Uterus (tissue), 4 donors: ENCODE measurements around the gene TBC1D28. TPM values are rescaled to one million over a fixed set of nuclear protein-coding genes. Genes with fewer than 3 reads are reported as not detected.
"Not testable (repeated sequence)": the region's sequence is repeated elsewhere in the genome, so short reads cannot be mapped to it uniquely, and the experiment has no call there.

Source experiments
- DNase-seq, 2 donors: peaks; one replicate each; pipeline ENCODE4 v3.0.0-alpha.2; 2019 to 2020
- H3K27ac ChIP-seq, 2 donors: fragments of 200-600 bp; sonication (generic); 1 replicate in 1 of 2; 2 replicates in 1 of 2; pipeline ENCODE4 v1.5.1; 2016 to 2018
- H3K27me3 ChIP-seq, 2 donors: fragments of 200-600 bp; sonication (generic); one replicate each; pipeline ENCODE4 v1.5.1; 2018 to 2019; ENCODE audit warnings: control low read depth in 1 of 2
- H3K36me3 ChIP-seq, 2 donors: fragments of 200-600 bp; sonication (generic); one replicate each; pipeline ENCODE4 v1.5.1; 2019; ENCODE audit warnings: control low read depth in 1 of 2
- H3K4me1 ChIP-seq, 2 donors: fragments of 200-600 bp; sonication (generic); one replicate each; pipeline ENCODE4 v1.5.1; 2018 to 2019; ENCODE audit warnings: control low read depth in 1 of 2
- H3K4me3 ChIP-seq, 2 donors: fragments of 200-600 bp; sonication (generic); 1 replicate in 1 of 2; 2 replicates in 1 of 2; pipeline ENCODE4 v1.5.1; 2018 to 2019; ENCODE audit warnings: mild to moderate bottlenecking in 1 of 2
- H3K9me3 ChIP-seq, 2 donors: fragments of 200-600 bp; sonication (generic); one replicate each; pipeline ENCODE4 v1.5.1; 2019; ENCODE audit warnings: control low read depth in 1 of 2
- POLR2A ChIP-seq, 2 donors: fragments of 450-650 bp; IDR thresholded peaks; one replicate each; pipeline ENCODE4 v1.6.1; 2016; ENCODE audit warnings: antibody characterized with exemption in 2 of 2, mild to moderate bottlenecking in 1 of 2, moderate library complexity in 1 of 2
- intact Hi-C: fragments of 100-400 bp; cut with DNase I; formaldehyde crosslinking; loops from one replicate; pipeline ENCODE4 v1.15.1; 2023; ENCODE audit warnings: low total_unique reads
- total RNA-seq, 4 donors: library from RNA; depleted of rRNA in 3 of 4; stranded (reverse); fragments of >200 nt in 3 of 4; gene quantifications; one replicate each; pipeline versions ENCODE4 v1.1.0 to v1.2.4, GENCODE V29; 2014 to 2023
- donor health status: DM: yes; HTN: yes; CAD: no.

Gene TBC1D28
- not detected for total RNA-seq

DNA sequence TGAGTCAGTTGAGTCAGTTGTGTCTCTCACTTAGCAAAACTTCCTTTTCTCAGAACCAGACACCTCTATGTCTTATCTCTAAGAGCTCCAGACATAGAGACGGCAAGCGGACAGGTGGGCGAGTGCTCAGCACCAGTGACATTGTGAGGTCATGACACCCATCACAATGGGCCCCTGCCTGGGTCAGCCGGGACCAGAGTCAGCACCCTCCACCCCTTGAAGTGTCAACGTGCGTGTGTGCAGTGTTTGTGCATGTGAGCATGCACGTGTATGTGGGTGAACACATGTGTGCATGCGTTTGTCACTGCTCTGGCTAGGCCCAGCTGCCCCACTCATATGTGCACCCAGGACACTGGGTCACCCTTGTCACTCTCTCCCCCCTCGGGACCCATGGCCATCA, at the start of gene TBC1D28:
Gene TBC1D28 (minus strand): TSS at position 101 of the 400 bp plus-strand sequence. CDS start 3,039 bp downstream, outside the sequence.
- DNase-seq, H3K9me3 ChIP-seq, H3K4me3 ChIP-seq, H3K4me1 ChIP-seq, H3K27me3 ChIP-seq, intact Hi-C loops, H3K36me3 ChIP-seq, H3K27ac ChIP-seq: not testable (repeated sequence)

DNA sequence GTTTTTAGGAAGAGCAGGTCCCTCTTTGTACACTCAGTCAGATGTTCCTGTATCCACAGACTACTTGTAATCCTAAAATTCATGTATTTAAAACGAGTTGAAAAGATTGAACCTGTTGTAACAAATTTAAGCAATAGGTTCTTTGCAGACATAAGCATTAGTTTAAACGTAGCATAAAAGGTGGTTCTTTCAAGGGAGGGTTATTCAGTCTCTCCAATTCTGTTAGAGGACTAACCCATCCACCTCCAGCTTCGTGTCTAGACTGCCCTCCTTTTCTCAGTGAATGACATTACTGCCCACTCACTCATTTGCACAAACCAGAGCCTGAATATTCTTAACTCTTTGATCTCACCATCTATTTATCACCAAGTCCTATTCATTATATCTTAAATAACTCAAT, 38.5 kb upstream of the TBC1D28 start:
- H3K27me3 ChIP-seq, H3K4me1 ChIP-seq, H3K9me3 ChIP-seq, intact Hi-C loops, DNase-seq, H3K36me3 ChIP-seq: not testable (repeated sequence)
- Histone ChIP-seq H3K27ac (peak overlapping the region in 1 of 2 donors; percentile 68), H3K4me3 (peak overlapping the region; percentile 48 to 54)

DNA sequence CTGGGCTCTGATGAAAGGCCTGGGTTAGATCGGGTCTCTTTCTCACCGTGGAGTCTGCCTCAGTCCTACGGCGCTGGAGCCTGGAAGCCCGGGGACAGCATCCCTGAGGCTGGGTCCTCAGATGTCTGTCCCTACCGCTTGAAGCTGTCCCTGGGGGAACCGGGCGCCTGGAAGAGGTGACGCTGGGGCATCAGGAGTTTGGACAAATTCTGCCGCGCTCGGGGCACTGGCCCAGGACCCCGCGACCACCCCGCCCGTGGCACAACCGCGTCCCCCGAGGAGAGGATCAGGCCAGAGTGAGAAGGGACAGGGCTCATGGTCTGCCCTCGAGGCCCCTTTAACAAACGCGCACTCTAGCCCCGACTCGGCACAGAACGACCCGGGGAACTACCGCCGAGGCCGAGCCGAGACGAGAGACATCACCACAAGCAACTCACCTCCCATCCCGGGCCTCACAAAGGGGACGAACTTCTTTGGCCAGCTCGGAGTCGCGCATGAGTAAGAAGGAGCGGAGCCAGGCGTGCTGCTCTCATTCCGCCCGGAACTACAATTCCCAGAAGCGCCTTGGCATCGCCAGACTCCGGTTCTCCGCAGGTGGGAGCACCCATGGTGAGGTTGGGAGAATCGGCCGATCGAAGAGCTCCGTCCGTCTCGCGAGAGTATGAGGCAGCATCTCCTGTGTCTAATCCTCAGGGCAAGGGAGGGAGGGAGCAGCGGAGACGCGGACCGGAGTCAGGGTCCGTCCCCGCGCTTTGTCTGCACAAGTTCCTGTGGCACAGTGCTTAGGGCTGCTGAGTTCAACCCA, 37.8 kb upstream of the TBC1D28 start, which contains the start of gene FOXO3B:
Gene FOXO3B (minus strand): TSS at position 548 of the 805 bp plus-strand sequence. CDS start 663 bp downstream, outside the sequence.
- Histone ChIP-seq H3K4me3 (peak within 1 kb of the TSS; percentile 48 to 54), H3K27ac (peak within 1 kb of the TSS; percentile 68 to 71)
- intact Hi-C loops, H3K4me1 ChIP-seq, H3K9me3 ChIP-seq, H3K36me3 ChIP-seq, H3K27me3 ChIP-seq: not testable (repeated sequence)
- peak; percentile 93 to 97 for DNase-seq
- TF ChIP-seq POLR2A (IDR thresholded peaks at IDR 0.05), result peak in 1 of 2 donors; percentile 17

DNA sequence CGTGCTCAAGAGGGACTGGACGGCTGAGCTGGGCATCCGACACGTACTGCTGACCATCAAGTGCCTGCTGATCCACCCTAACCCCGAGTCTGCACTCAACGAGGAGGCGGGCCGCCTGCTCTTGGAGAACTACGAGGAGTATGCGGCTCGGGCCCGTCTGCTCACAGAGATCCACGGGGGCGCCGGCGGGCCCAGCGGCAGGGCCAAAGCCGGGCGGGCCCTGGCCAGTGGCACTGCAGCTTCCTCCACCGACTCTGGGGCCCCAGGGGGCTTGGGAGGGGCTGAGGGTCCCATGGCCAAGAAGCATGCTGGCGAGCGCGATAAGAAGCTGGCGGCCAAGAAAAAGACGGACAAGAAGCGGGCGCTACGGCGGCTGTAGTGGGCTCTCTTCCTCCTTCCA, 33.2 kb upstream of the TBC1D28 start:
- H3K4me1 ChIP-seq, H3K27ac ChIP-seq, intact Hi-C loops, DNase-seq, H3K4me3 ChIP-seq, H3K27me3 ChIP-seq, H3K9me3 ChIP-seq, H3K36me3 ChIP-seq: not testable (repeated sequence)

DNA sequence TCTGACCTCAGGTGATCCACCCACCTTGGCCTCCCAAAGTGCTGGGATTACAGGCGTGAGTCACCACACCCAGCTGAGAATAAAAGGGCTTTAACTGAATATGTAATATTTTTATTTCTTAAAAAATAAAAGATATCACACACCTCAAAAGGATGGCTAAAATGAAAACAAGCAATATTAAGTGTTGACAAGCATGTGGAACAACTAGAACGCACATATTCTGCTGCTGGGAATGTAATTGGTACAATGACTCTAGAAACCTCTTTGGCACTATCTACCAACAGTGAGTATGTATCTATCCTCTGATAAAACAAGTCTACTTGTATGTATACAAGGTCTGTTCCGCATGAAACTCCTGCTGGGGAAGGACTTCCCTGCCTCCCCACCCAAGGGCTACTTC, 32.7 kb upstream of the TBC1D28 start:
- H3K36me3 ChIP-seq, H3K27ac ChIP-seq, intact Hi-C loops, H3K4me3 ChIP-seq, H3K9me3 ChIP-seq, DNase-seq, H3K27me3 ChIP-seq, H3K4me1 ChIP-seq: not testable (repeated sequence)

DNA sequence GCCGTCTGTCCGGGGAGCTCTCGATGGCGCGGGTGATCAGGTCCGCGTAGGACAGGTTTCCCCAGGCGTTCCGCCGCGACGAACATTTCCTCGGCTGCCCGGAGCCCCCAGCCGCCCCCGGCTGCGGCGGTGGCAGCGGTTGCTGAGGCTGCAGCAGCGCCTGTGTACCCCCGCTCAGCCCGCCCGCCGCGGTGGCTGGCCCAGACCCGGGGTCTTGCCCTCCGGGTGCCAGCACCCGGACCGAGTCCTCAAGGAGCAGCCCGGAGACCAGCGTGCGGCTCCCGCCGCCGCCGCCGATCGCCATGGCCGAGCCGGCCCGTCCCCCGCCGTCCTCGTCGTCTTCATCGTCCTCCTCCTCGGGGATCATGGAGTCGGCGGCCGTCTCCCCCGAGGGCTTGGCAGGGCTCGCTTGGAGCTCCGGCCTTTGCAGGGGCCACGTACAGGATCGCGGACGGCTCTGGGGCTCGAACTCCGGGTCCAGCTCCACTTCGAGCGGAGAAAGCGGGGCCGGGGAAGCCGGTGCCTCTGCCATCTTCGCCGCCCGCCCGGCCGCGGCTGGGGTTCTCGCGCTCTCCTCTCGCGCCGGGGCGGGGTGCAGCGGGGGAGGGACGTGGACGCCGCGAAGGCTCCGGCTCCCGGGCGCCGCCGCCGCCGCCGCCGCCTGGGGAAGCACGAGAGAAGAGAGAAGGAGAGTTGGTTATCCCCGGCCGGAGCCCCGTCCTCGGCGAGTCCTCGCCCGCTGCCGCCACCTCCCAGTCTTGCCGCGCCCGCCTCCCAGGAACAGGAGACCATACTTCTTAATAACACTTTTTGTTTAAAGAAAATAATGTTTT, 28.4 kb upstream of the TBC1D28 start:
- not testable (repeated sequence) for H3K36me3 ChIP-seq, DNase-seq

DNA sequence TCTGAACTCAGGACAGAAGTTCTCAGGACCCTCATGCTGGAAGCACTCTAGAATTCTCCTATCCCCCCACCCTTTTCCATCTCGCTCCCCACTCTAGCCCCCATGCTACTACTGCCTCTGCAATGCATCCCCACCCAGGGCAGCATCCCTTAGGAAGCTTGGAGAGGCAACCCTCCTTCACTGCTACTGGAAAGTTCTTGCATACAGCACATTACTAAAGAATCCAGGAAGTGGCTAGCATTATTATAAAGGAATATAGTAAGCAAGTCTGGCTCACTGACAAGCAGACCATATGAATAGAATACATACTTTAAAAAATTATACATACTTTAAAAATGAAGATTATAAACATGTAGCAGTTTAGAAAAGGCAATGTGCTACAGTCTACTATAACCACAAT, 24.4 kb upstream of the TBC1D28 start:
- H3K27ac ChIP-seq, H3K27me3 ChIP-seq, H3K9me3 ChIP-seq, H3K36me3 ChIP-seq, H3K4me3 ChIP-seq, intact Hi-C loops, DNase-seq, H3K4me1 ChIP-seq: not testable (repeated sequence)

More for the DNA sequence above, 28.4 kb upstream of the TBC1D28 start:
- H3K4me3 ChIP-seq, H3K9me3 ChIP-seq, H3K27ac ChIP-seq, intact Hi-C loops, H3K27me3 ChIP-seq, H3K4me1 ChIP-seq: not testable (repeated sequence)

DNA sequence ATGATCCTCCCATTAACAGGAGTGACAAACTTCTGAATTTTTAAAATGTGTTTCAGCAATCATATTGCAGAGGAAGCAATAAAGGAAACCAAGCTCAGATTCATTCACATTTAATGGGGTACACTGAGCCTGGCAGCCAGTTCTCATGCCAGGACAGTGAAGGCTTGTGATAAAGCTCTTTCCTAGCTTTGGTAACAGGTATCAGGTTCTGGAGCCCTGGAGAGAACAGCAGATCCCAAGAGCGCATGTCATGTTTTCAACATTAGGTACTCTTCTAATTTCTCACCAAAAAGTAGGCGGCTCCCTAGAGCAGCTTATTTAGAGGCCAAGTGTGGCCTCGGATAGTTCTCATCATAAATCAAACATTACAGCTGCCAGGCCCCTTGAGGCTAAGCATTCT, 23.3 kb upstream of the TBC1D28 start:
- H3K4me3 ChIP-seq, intact Hi-C loops, H3K36me3 ChIP-seq, H3K27ac ChIP-seq, H3K4me1 ChIP-seq, H3K9me3 ChIP-seq, H3K27me3 ChIP-seq, DNase-seq: not testable (repeated sequence)

DNA sequence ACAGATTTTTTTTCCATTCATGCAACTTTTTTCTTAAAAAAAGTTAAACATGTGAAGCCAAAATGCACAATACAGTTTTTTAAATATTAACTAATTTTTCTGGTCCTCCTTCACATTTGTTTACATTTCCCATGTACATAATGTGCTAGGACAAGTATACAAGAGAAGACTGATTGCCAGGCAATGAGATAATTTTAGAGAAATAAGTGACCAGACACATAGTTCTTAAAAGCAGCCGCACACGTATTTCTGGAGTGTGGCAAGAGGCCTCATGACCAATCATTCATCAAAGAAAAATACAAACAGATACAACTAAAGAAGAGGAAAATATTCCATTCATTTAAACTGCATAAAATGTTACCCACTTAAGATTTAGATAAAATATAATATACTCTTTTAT, 22.1 kb upstream of the TBC1D28 start:
- H3K27ac ChIP-seq, H3K4me1 ChIP-seq, DNase-seq, H3K4me3 ChIP-seq, H3K36me3 ChIP-seq, H3K27me3 ChIP-seq, intact Hi-C loops: not testable (repeated sequence)
- peaks cover 0 to 15% of the 10 kb centered on the region in 2 donors for H3K9me3 ChIP-seq

DNA sequence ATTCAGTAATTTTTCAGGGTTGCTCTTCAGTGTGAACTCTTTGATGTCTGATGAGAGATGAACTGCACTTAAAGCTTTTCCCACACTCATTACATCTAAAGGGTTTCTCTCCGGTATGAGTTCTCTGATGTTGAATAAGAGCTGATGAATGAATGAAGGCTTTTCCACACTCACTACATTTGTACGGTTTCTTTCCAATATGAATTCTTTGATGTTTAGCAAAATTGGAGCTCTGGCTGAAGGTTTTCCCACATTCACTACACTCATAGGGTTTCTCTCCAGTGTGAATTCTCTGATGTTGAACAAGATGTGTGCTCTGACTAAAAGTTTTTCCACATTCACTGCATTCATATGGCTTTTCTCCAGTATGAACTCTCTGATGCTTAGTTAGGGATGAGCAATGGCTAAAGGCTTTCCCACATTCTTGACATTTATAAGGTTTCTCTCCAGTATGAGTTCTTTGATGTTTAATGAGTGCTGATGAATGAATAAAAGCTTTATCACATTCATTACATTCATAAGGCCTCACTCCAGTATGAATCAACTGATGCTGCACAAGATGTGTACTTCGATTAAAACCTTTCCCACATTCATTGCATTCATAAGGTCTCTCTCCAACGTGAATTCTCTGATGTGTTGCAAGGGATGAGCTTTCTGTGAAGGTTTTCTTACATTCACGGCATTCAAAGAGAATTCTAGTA, 17.9 kb upstream of the TBC1D28 start:
- DNase-seq, H3K27me3 ChIP-seq, H3K36me3 ChIP-seq, H3K4me3 ChIP-seq, intact Hi-C loops, H3K4me1 ChIP-seq, H3K27ac ChIP-seq: not testable (repeated sequence)
- peaks cover 0 to 19% of the 10 kb centered on the region in 2 donors for H3K9me3 ChIP-seq

DNA sequence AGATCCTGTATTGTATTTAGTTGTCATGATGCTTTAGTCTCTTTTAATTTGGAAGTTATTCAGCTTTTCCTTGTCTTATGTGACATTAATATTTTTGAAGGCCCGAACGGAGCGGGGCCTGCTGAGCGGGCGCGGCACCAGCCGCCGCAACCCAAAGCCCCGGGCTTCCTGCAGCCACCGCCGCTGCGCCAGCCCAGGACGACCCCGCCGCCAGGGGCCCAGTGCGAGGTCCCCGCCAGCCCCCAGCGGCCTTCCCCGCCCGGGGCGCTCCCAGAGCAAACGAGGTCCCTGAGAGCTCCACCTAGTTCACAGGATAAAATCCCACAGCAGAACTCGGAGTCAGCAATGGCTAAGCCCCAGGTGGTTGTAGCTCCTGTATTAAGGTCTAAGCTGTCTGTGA, 5.9 kb upstream of the TBC1D28 start:
- H3K9me3 ChIP-seq, DNase-seq, H3K27ac ChIP-seq, H3K27me3 ChIP-seq, H3K36me3 ChIP-seq, H3K4me1 ChIP-seq, H3K4me3 ChIP-seq, intact Hi-C loops: not testable (repeated sequence)

DNA sequence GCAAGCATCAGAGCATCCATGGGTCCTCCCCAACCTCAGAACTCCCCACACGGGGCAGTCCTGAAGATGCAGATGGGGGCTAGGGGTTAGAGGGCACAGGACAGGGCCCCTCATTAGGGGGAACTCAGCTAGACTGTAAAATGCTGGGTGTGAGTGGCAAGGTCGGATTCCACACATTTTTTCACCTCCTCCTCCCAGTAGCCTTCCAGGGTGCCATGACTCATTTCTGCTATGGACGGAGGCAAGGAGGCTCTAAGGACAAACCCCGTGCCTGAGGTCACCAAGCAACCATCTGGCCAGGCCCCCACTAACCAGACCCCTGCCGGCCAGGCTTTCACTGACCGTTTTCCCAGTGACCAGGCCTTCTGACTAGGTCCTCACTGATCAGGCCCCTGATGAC, 1.1 kb downstream of the TBC1D28 start:
- H3K27me3 ChIP-seq, H3K9me3 ChIP-seq, H3K36me3 ChIP-seq, DNase-seq, H3K4me3 ChIP-seq, H3K27ac ChIP-seq, intact Hi-C loops, H3K4me1 ChIP-seq: not testable (repeated sequence)

DNA sequence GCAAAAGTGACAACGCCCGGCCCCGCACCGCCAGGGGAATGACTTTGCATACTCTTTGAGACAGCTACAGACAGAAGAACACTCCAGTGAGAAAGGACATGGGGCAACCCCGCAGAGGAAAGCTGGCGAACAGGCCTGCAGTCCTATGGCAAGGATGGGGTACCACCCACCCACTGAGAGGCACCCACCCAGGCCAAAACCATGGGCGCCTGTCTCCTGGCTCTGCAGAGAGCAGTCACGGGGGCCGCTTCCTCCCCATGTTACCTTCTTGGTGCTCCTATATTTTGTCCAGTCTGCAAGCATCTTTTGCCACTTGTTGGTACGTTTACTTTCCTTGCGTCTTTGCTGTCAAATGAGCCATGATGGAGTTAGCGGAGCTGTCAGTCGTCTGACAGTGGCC, 5.8 kb downstream of the TBC1D28 start:
- H3K27me3 ChIP-seq, H3K9me3 ChIP-seq, intact Hi-C loops, H3K27ac ChIP-seq, H3K36me3 ChIP-seq, H3K4me1 ChIP-seq, DNase-seq, H3K4me3 ChIP-seq: not testable (repeated sequence)
